Measurements from ENCODE around the gene ANO6. TPM values are rescaled to one million over a fixed set of nuclear protein-coding genes. Genes with fewer than 3 reads are reported as not detected.

ANO6 gene
- total and polyA plus RNA-seq, 4 donors: 18.6 to 52.3 (median 29.1) TPM

GRCh38 chr12:45284096-45284901 is 68.4 kb downstream of the ANO6 start:
- H3K36me3 ChIP-seq (ENCODE audit: control insufficient read depth in 4 of 4, insufficient read depth in 3 of 4, low read depth in 1 of 4, low read length in 3 of 4): no peaks in the 10 kb centered on the region
- H3K27me3 ChIP-seq (ENCODE audit: control insufficient read depth in 4 of 4, insufficient read depth in 4 of 4, low read length in 3 of 4): no peaks in the 10 kb centered on the region
- H3K9me3 ChIP-seq (ENCODE audit: control insufficient read depth in 4 of 4, low read length in 3 of 4): no peaks in the 10 kb centered on the region
- peaks cover 0 to 20% (median 10%) of the 10 kb centered on the region in 4 donors for H3K4me1 ChIP-seq (ENCODE audit: control insufficient read depth in 4 of 4, insufficient read depth in 4 of 4, low read length in 3 of 4)
- 76% methylated on average over 8 of the region's 8 CpGs for WGBS
- H3K9ac ChIP-seq (ENCODE audit: low read depth in 1 of 2, low read length in 2 of 2): no peak overlapping the region
- no peak overlapping the region for H3K4me3 ChIP-seq (ENCODE audit: low read depth in 1 of 3, low read length in 3 of 3)
- H3K27ac ChIP-seq (ENCODE audit: low read depth in 1 of 2, low read length in 2 of 2): no peak overlapping the region
- DNase-seq (ENCODE audit: low spot score): no peak
- no peak for TF ChIP-seq GABPA (IDR thresholded peaks at IDR 0.05 in 1 of 2, conservative IDR thresholded peaks at IDR 0.05 in 1 of 2)
- TF ChIP-seq NR2F2 (IDR thresholded peaks at IDR 0.05): no peak
- no peak for TF ChIP-seq CTCF (IDR thresholded peaks at IDR 0.05; ENCODE audit: low read depth, low read length, missing input control)
- no peak for TF ChIP-seq FOXA1 (IDR thresholded peaks at IDR 0.05)
- TF ChIP-seq TAF1 (conservative IDR thresholded peaks at IDR 0.05): no peak
- TF ChIP-seq EGR1 (IDR thresholded peaks at IDR 0.05; ENCODE audit: low read depth in 2 of 2): no peak
- no peak for TF ChIP-seq REST (IDR thresholded peaks at IDR 0.05)
- no peak for TF ChIP-seq RXRA (IDR thresholded peaks at IDR 0.05)
- no peak for TF ChIP-seq FOXA2 (IDR thresholded peaks at IDR 0.05)
- no peak for TF ChIP-seq HNF4A (conservative IDR thresholded peaks at IDR 0.05)
- TF ChIP-seq YY1 (IDR thresholded peaks at IDR 0.05): no peak
- no peak for TF ChIP-seq ATF3 (IDR thresholded peaks at IDR 0.05)
- no peak for TF ChIP-seq JUND (IDR thresholded peaks at IDR 0.05)
- no peak for TF ChIP-seq SP1 (IDR thresholded peaks at IDR 0.05)
- TF ChIP-seq RAD21 (IDR thresholded peaks at IDR 0.05): no peak
- TF ChIP-seq, protein P1, sequence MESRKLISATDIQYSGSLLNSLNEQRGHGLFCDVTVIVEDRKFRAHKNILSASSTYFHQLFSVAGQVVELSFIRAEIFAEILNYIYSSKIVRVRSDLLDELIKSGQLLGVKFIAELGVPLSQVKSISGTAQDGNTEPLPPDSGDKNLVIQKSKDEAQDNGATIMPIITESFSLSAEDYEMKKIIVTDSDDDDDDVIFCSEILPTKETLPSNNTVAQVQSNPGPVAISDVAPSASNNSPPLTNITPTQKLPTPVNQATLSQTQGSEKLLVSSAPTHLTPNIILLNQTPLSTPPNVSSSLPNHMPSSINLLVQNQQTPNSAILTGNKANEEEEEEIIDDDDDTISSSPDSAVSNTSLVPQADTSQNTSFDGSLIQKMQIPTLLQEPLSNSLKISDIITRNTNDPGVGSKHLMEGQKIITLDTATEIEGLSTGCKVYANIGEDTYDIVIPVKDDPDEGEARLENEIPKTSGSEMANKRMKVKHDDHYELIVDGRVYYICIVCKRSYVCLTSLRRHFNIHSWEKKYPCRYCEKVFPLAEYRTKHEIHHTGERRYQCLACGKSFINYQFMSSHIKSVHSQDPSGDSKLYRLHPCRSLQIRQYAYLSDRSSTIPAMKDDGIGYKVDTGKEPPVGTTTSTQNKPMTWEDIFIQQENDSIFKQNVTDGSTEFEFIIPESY (IDR thresholded peaks at IDR 0.05): no peak
- TF ChIP-seq, protein P2, sequence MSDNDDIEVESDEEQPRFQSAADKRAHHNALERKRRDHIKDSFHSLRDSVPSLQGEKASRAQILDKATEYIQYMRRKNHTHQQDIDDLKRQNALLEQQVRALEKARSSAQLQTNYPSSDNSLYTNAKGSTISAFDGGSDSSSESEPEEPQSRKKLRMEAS (IDR thresholded peaks at IDR 0.05): no peak
- no peak for TF ChIP-seq HNF4G (IDR thresholded peaks at IDR 0.05)

All from liver (tissue), 9 donors.